GM12874 (cell line): Measurements from ENCODE around the gene CORO1A.

Source experiments
- CTCF ChIP-seq: IDR thresholded peaks from 2 replicates; pipeline ENCODE4 v1.5.1; 2011; ENCODE audit warnings: low read depth, mild to moderate bottlenecking, control low read depth, low read length, moderate library complexity; ENCODE audit not compliant: insufficient read depth

The CORO1A gene

GRCh38 chr16:30183233-30184095 is at the start of gene CORO1A:
TSS of gene CORO1A (plus strand) at chr16:30183602. CDS start at chr16:30185210, 1,608 bp downstream.
- no peak for TF ChIP-seq CTCF

GRCh38 chr16:30136971-30137605 is 46.3 kb upstream of the CORO1A start:
- no peak for TF ChIP-seq CTCF

GRCh38 chr16:30137897-30138296 is 45.5 kb upstream of the CORO1A start:
- TF ChIP-seq CTCF = no peak

GRCh38 chr16:30139583-30140481 is 43.6 kb upstream of the CORO1A start:
- no peak for TF ChIP-seq CTCF

- TF ChIP-seq CTCF = no peak
Observed at GRCh38 chr16:30141750-30142149, 41.7 kb upstream of the CORO1A start.

GRCh38 chr16:30142672-30143346 is 40.6 kb upstream of the CORO1A start:
- peak; percentile 36 for TF ChIP-seq CTCF
